IMR-90 (cell line): Measurements from ENCODE around the gene LYSMD4. TPM values are rescaled to one million over a fixed set of nuclear protein-coding genes. Genes with fewer than 3 reads are reported as not detected.

Source experiments
- ATAC-seq: fragments of 200-7000 bp; cut with Tn5 transposase; 2 replicates; pipeline ENCODE4 v1.9.1; 2020; ENCODE audit warnings: low read depth, mild to moderate bottlenecking, moderate library complexity
- BruUV-seq: library from RNA; stranded (reverse); fragments of 400-500 nt; replicated peaks from 2 replicates; lab custom pipeline; 2021; lab: Mats Ljungman, UMichigan
- CTCF ChIA-PET: fragments of 300-600 bp; formaldehyde crosslinking; extraction: SDS; loops from one replicate; lab custom pipeline; 2021; ENCODE audit warnings: antibody characterized with exemption; lab: Yijun Ruan, JAX
- POLR2A ChIA-PET: fragments of 300-600 bp; sonication (Branson Sonifier 250); formaldehyde crosslinking; loops from one replicate; lab custom pipeline; 2022; ENCODE audit warnings: antibody characterized with exemption; ENCODE audit not compliant: unreplicated experiment; lab: Charles Lee
- DNase-seq: peaks from one replicate; pipeline ENCODE4 v3.0.0; 2013
- H2AFZ ChIP-seq: replicated peaks from 2 replicates; pipeline ENCODE3; 2013; ENCODE audit warnings: low read length, mild to moderate bottlenecking; ENCODE audit not compliant: poor library complexity
- H2AK5ac ChIP-seq: 2 replicates; pipeline ENCODE4 v1.6.1; 2013; ENCODE audit warnings: low read depth, low read length, inconsistent platforms
- H2AK9ac ChIP-seq: replicated peaks from 2 replicates; pipeline ENCODE3; 2013; ENCODE audit warnings: mild to moderate bottlenecking, low read depth, low read length, moderate library complexity; ENCODE audit not compliant: poor library complexity
- H2BK120ac ChIP-seq: 2 replicates; pipeline ENCODE4 v1.6.1; 2013; ENCODE audit warnings: low read depth, low read length, inconsistent platforms
- H2BK15ac ChIP-seq: 3 replicates; pipeline ENCODE4 v1.6.1; 2013; ENCODE audit warnings: low read depth, low read length, inconsistent platforms
- H2BK20ac ChIP-seq: 2 replicates; pipeline ENCODE4 v1.6.1; 2013; ENCODE audit warnings: low read depth, mild to moderate bottlenecking, inconsistent platforms, low read length, moderate library complexity
- H2BK5ac ChIP-seq: 2 replicates; pipeline ENCODE4 v1.6.1; 2013; ENCODE audit warnings: mild to moderate bottlenecking, low read depth, low read length, inconsistent platforms; ENCODE audit not compliant: poor library complexity, severe bottlenecking
- H3K14ac ChIP-seq: replicated peaks from 2 replicates; pipeline ENCODE4 v1.6.1; 2013; ENCODE audit warnings: low read depth, low read length, inconsistent platforms
- H3K18ac ChIP-seq: 2 replicates; pipeline ENCODE4 v1.6.1; 2013; ENCODE audit warnings: low read depth, low read length, control low read depth
- H3K23ac ChIP-seq: 2 replicates; pipeline ENCODE4 v1.6.1; 2013; ENCODE audit warnings: low read depth, low read length, inconsistent platforms
- H3K27ac ChIP-seq: 2 replicates; pipeline ENCODE4 v1.5.1; 2013; ENCODE audit warnings: mild to moderate bottlenecking, control low read depth, low read length; ENCODE audit not compliant: insufficient read depth
- H3K27me3 ChIP-seq: 2 replicates; pipeline ENCODE4 v1.6.1; 2013; ENCODE audit warnings: low read length; ENCODE audit not compliant: control insufficient read depth, insufficient read depth
- H3K36me3 ChIP-seq: 2 replicates; pipeline ENCODE4 v1.6.1; 2013; ENCODE audit warnings: low read length, mixed read lengths; ENCODE audit not compliant: control insufficient read depth, insufficient read depth
- H3K4ac ChIP-seq: 2 replicates; pipeline ENCODE4 v1.6.1; 2013; ENCODE audit warnings: low read depth, low read length, inconsistent platforms
- H3K4me1 ChIP-seq: 2 replicates; pipeline ENCODE4 v1.6.1; 2013; ENCODE audit warnings: low read length, mixed read lengths; ENCODE audit not compliant: control insufficient read depth, insufficient read depth
- H3K4me2 ChIP-seq: 2 replicates; pipeline ENCODE4 v1.6.1; 2013; ENCODE audit warnings: low read depth, mild to moderate bottlenecking, control low read depth, low read length, moderate library complexity
- H3K4me3 ChIP-seq: 2 replicates; pipeline ENCODE4 v1.5.1; 2013; ENCODE audit warnings: low read depth, mild to moderate bottlenecking, control low read depth, low read length, moderate library complexity; ENCODE audit not compliant: insufficient read depth
- H3K56ac ChIP-seq: 2 replicates; pipeline ENCODE4 v1.6.1; 2013; ENCODE audit warnings: low read length, inconsistent platforms; ENCODE audit not compliant: insufficient read depth; ENCODE audit errors: extremely low read depth
- H3K79me1 ChIP-seq, 2 experiments: 2 replicates each; pipeline ENCODE4 v1.6.1; 2013; ENCODE audit warnings: low read length in 2 of 2, inconsistent platforms in 1 of 2, low read depth in 1 of 2
- H3K9ac ChIP-seq: 2 replicates; pipeline ENCODE4 v1.6.1; 2013; ENCODE audit warnings: low read depth, low read length, control low read depth
- H3K9me1 ChIP-seq: 2 replicates; pipeline ENCODE4 v1.6.1; 2013; ENCODE audit warnings: low read length, inconsistent platforms; ENCODE audit not compliant: insufficient read depth
- H3K9me3 ChIP-seq: 2 replicates; pipeline ENCODE4 v1.6.1; 2013; ENCODE audit warnings: low read length; ENCODE audit not compliant: control insufficient read depth, insufficient read depth
- H4K20me1 ChIP-seq: 2 replicates; pipeline ENCODE4 v1.6.1; 2013; ENCODE audit warnings: low read length, inconsistent platforms; ENCODE audit not compliant: insufficient read depth
- H4K5ac ChIP-seq: 2 replicates; pipeline ENCODE4 v1.6.1; 2013; ENCODE audit warnings: mild to moderate bottlenecking, low read depth, low read length, control low read depth
- H4K8ac ChIP-seq, 2 experiments: 2 replicates each; pipeline ENCODE4 v1.6.1; 2013; ENCODE audit warnings: low read depth in 2 of 2, low read length in 2 of 2, control low read depth in 1 of 2, inconsistent platforms in 1 of 2
- H4K91ac ChIP-seq: 2 replicates; pipeline ENCODE4 v1.6.1; 2013; ENCODE audit warnings: low read depth, low read length, inconsistent platforms; ENCODE audit not compliant: insufficient read depth
- BHLHE40 ChIP-seq: fragments of 150-350 bp; IDR thresholded peaks from 2 replicates; pipeline ENCODE4 v1.6.1; 2016; ENCODE audit warnings: mild to moderate bottlenecking, low read depth, low read length
- CEBPB ChIP-seq: IDR thresholded peaks from 2 replicates; pipeline ENCODE4 v1.6.1; 2012; ENCODE audit warnings: low read depth, low read length, improper control_type of control experiment
- CHD1 ChIP-seq: IDR thresholded peaks from 2 replicates; pipeline ENCODE4 v1.6.1; 2012; ENCODE audit warnings: low read depth, low read length, improper control_type of control experiment
- CTCF ChIP-seq: conservative IDR thresholded peaks from 2 replicates; pipeline ENCODE4 v1.5.1; 2012; ENCODE audit warnings: mild to moderate bottlenecking, low read depth, low read length, improper control_type of control experiment
- ELK1 ChIP-seq: fragments of 150-350 bp; IDR thresholded peaks from 2 replicates; pipeline ENCODE4 v1.6.1; 2016; ENCODE audit warnings: low read depth, mild to moderate bottlenecking, low read length, moderate library complexity, borderline replicate concordance
- FOS ChIP-seq: fragments of 150-350 bp; IDR thresholded peaks from 2 replicates; pipeline ENCODE4 v1.6.1; 2016; ENCODE audit warnings: low read depth, low read length
- MAFK ChIP-seq: IDR thresholded peaks from 2 replicates; pipeline ENCODE4 v1.6.1; 2012; ENCODE audit warnings: low read depth, low read length, improper control_type of control experiment
- MAZ ChIP-seq: IDR thresholded peaks from 2 replicates; pipeline ENCODE4 v1.6.1; 2012; ENCODE audit warnings: low read depth, mild to moderate bottlenecking, low read length, improper control_type of control experiment, moderate library complexity, borderline replicate concordance
- MXI1 ChIP-seq: IDR thresholded peaks from 2 replicates; pipeline ENCODE4 v1.6.1; 2012; ENCODE audit warnings: low read depth, mild to moderate bottlenecking, low read length, moderate library complexity, borderline replicate concordance
- NFE2L2 ChIP-seq: fragments of 150-350 bp; IDR thresholded peaks from 2 replicates; pipeline ENCODE4 v1.6.1; 2016; ENCODE audit warnings: low read depth, mild to moderate bottlenecking, low read length
- RAD21 ChIP-seq: IDR thresholded peaks from 2 replicates; pipeline ENCODE4 v1.6.1; 2012; ENCODE audit warnings: low read length, improper control_type of control experiment
- RCOR1 ChIP-seq: IDR thresholded peaks from 2 replicates; pipeline ENCODE4 v1.6.1; 2012; ENCODE audit warnings: mild to moderate bottlenecking, low read length, improper control_type of control experiment; ENCODE audit not compliant: insufficient replicate concordance
- SMC3 ChIP-seq: fragments of 150-350 bp; IDR thresholded peaks from 2 replicates; pipeline ENCODE4 v1.6.1; 2016; ENCODE audit warnings: low read depth, mild to moderate bottlenecking, antibody characterized with exemption, low read length, moderate library complexity
- WGBS, 2 experiments: methylation state at CpG; one replicate each; pipeline versions ENCODE4 v1.1.5 to v1.1.7; 2013; ENCODE audit warnings: missing lambda C conversion rate in 2 of 2; ENCODE audit not compliant: insufficient read length in 1 of 2; ENCODE audit errors: extremely low coverage in 2 of 2; 5-methylcytosine and 5-hydroxymethylcytosine counted together
- dilution Hi-C: fragments of 300-500 bp; cut with HindIII; formaldehyde crosslinking; loops from one replicate; pipeline ENCODE4 v1.14.3; 2018; ENCODE audit warnings: low sequenced_read_pairs; ENCODE audit not compliant: unreplicated experiment
- in situ Hi-C: fragments of 300-500 bp; cut with MboI; formaldehyde crosslinking; loops from 3 replicates; pipeline ENCODE4 v1.14.3; 2019; ENCODE audit warnings: low sequenced_read_pairs, inconsistent platforms, mixed read lengths
- intact Hi-C: fragments of 100-400 bp; cut with micrococcal nuclease; formaldehyde crosslinking; loops from 2 replicates; pipeline ENCODE4 v1.10.0; 2022
- polyA plus RNA-seq, 3 experiments: library from polyadenylated mRNA; depleted of rRNA; stranded (reverse); fragments of >200 nt; gene quantifications; 2 replicates each; pipeline ENCODE4 v1.2.3, GENCODE V29; 2012; ENCODE audit warnings: low replicate concordance in 1 of 3
- total RNA-seq: library from RNA; depleted of rRNA; stranded (reverse); fragments of >200 nt; gene quantifications from 2 replicates; pipeline ENCODE4 v1.2.3, GENCODE V29; 2012
- TF ChIP-seq, protein P1 (sequence below): fragments of 150-350 bp; IDR thresholded peaks from 2 replicates; pipeline ENCODE4 v1.6.1; 2017; ENCODE audit warnings: mild to moderate bottlenecking, antibody characterized with exemption, low read length, low read depth

LYSMD4 gene
- total and polyA plus RNA-seq, 2 of the 4 experiments (the other 2 are of a cell fraction), result 4.5 to 5.0 TPM

DNA sequence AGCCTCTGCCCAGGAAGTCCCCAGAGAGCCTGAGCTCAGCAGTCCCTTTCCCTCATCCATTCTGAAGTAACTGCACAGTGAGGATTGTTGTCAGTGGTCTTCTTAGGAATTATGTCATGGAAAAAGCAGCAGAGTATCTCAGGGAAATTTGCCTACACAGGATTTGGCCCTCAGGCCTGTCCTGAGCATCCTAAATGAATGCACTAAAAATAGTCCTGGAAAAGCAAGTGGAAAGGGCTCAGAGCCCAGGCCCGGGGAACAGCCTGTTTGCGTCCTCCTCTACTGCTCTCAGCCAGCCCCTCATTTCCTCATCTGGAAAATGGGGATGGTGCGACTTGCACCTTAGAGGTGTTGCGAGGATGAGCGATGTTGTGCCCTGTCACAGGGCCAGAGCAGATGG, 21.6 kb downstream of the LYSMD4 start:
- H3K36me3 ChIP-seq, result peaks cover 34% of the 10 kb centered on the region
- no peak overlapping the region for H3K4me3 ChIP-seq
- no peak for DNase-seq
- TF ChIP-seq CHD1 (no peak), MXI1 (no peak), CEBPB (no peak), NFE2L2 (no peak), CTCF (no peak), ELK1 (no peak), RAD21 (no peak), RCOR1 (no peak), FOS (no peak), SMC3 (no peak), MAFK (no peak), BHLHE40 (no peak), MAZ (no peak)
- TF ChIP-seq, protein P1, sequence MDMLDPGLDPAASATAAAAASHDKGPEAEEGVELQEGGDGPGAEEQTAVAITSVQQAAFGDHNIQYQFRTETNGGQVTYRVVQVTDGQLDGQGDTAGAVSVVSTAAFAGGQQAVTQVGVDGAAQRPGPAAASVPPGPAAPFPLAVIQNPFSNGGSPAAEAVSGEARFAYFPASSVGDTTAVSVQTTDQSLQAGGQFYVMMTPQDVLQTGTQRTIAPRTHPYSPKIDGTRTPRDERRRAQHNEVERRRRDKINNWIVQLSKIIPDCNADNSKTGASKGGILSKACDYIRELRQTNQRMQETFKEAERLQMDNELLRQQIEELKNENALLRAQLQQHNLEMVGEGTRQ, result no peak
- ChIA-PET POLR2A (no interaction called here), CTCF (no interaction called here)
- H3K27ac ChIP-seq, result no peak overlapping the region
- peaks cover 8% of the 10 kb centered on the region for H3K9me1 ChIP-seq
- H3K18ac ChIP-seq, result no peak overlapping the region
- H2AK5ac ChIP-seq, result no peak overlapping the region
- no peak overlapping the region for H3K23ac ChIP-seq
- dilution Hi-C loops, result no loop called here
- no peak overlapping the region for H4K5ac ChIP-seq
- in situ Hi-C loops, result no loop called here
- no peaks in the 10 kb centered on the region for H3K27me3 ChIP-seq
- no peak overlapping the region for H4K8ac ChIP-seq
- H2AFZ ChIP-seq, result no peak overlapping the region
- WGBS, 2 experiments, result 100% methylated on average over 1 of the region's 5 CpGs; no CpG with 5 or more reads in 1 of the 2 experiments
- no peak overlapping the region for H3K4me2 ChIP-seq
- no peak overlapping the region for H3K14ac ChIP-seq
- H4K91ac ChIP-seq, result no peak overlapping the region
- H3K4me1 ChIP-seq, result peaks cover 13% of the 10 kb centered on the region
- no peak overlapping the region for H3K9ac ChIP-seq
- intact Hi-C loops, result no loop called here
- no peaks in the 10 kb centered on the region for H3K9me3 ChIP-seq
- no peak overlapping the region for H2BK120ac ChIP-seq
- no peak overlapping the region for H2BK5ac ChIP-seq
- no peak overlapping the region for H2BK20ac ChIP-seq
- BruUV-seq, result no TSS peak
- H2BK15ac ChIP-seq, result no peak overlapping the region
- peaks cover 2 to 17% of the 10 kb centered on the region in 2 experiments; a peak in 2 of 4 replicates for H3K79me1 ChIP-seq
- no peak for ATAC-seq
- peaks cover 6% of the 10 kb centered on the region; the same call in 1 of the 2 replicates for H4K20me1 ChIP-seq
- no peak overlapping the region for H3K56ac ChIP-seq
- H3K4ac ChIP-seq, result no peak overlapping the region
- no peak overlapping the region for H2AK9ac ChIP-seq
